ENCODE results near the gene MYMK. TPM values are rescaled to one million over a fixed set of nuclear protein-coding genes. Genes with fewer than 3 reads are reported as not detected.

MYMK gene
- total RNA-seq, 1 donor from 2014 or later, result not detected

- ATAC-seq (no peak), DNase-seq (ENCODE audit: missing footprints) (no peak)
- intact Hi-C loops (cut with DNase I), result loop anchor here (2.0 kb wide), 1 partner anchor 21 kb away; no protein-coding TSS in a partner anchor
These were observed 13.4 kb upstream of the MYMK start for GRCh38 chr9:133538176-133538575.

- no peak for DNase-seq (ENCODE audit: missing footprints)
- no peak for ATAC-seq
- intact Hi-C loops (cut with DNase I), result no loop called here
These were observed 12.5 kb upstream of the MYMK start for GRCh38 chr9:133537257-133537656.

GRCh38 chr9:133536536-133536935 is 11.8 kb upstream of the MYMK start:
- ATAC-seq (no peak), DNase-seq (ENCODE audit: missing footprints) (no peak)
- intact Hi-C loops (cut with DNase I), result no loop called here

- no peak for DNase-seq (ENCODE audit: missing footprints)
- intact Hi-C loops (cut with DNase I), result no loop called here
- no peak for ATAC-seq
These were observed 11.3 kb upstream of the MYMK start for GRCh38 chr9:133536080-133536479.

- DNase-seq (ENCODE audit: missing footprints) (no peak), ATAC-seq (no peak)
- intact Hi-C loops (cut with DNase I), result loop anchor here (2.0 kb wide), 1 partner anchor 47 kb away; no protein-coding TSS in a partner anchor
These were observed 10.6 kb upstream of the MYMK start for GRCh38 chr9:133535306-133535877.

- intact Hi-C loops (cut with DNase I), result loop anchor here (2.0 kb wide), 1 partner anchor 48 kb away; no protein-coding TSS in a partner anchor
- DNase-seq (ENCODE audit: missing footprints) (peak; percentile 89), ATAC-seq (peak; percentile 81)
These were observed 9.9 kb upstream of the MYMK start, which contains the start of gene ADAMTSL2 for GRCh38 chr9:133534346-133535291. Gene ADAMTSL2 (plus strand): TSS chr9:133534704. CDS start chr9:133536713, 2,009 bp downstream.

- no peak for DNase-seq (ENCODE audit: missing footprints)
- intact Hi-C loops (cut with DNase I), result loop anchor here (1.0 to 2.0 kb wide), 2 partner anchors 49 to 192 kb away; no protein-coding TSS in a partner anchor
- peak; percentile 38 for ATAC-seq
These were observed 9.1 kb upstream of the MYMK start for GRCh38 chr9:133533857-133534256.

- intact Hi-C loops (cut with DNase I), result loop anchor here (1.0 kb wide), 1 partner anchor 193 kb away; no protein-coding TSS in a partner anchor
- ATAC-seq (peak; percentile 42), DNase-seq (ENCODE audit: missing footprints) (no peak)
These were observed 8.3 kb upstream of the MYMK start for GRCh38 chr9:133532937-133533668.

- intact Hi-C loops (cut with DNase I), result no loop called here
- no peak for ATAC-seq
- no peak for DNase-seq (ENCODE audit: missing footprints)
These were observed 6.5 kb upstream of the MYMK start for GRCh38 chr9:133531293-133531692.

- DNase-seq (ENCODE audit: missing footprints) (no peak), ATAC-seq (no peak)
- intact Hi-C loops (cut with DNase I), result no loop called here
These were observed 5.1 kb upstream of the MYMK start for GRCh38 chr9:133529874-133530273.

- intact Hi-C loops (cut with DNase I), result no loop called here
- no peak for ATAC-seq
- no peak for DNase-seq (ENCODE audit: missing footprints)
These were observed 4.7 kb upstream of the MYMK start for GRCh38 chr9:133529457-133529856.

- no peak for ATAC-seq
- no peak for DNase-seq (ENCODE audit: missing footprints)
- intact Hi-C loops (cut with DNase I), result no loop called here
These were observed 4.1 kb upstream of the MYMK start for GRCh38 chr9:133528876-133529241.

GRCh38 chr9:133528001-133528875 is 3.5 kb upstream of the MYMK start:
- ATAC-seq, result peak; percentile 36
- intact Hi-C loops (cut with DNase I), result no loop called here

GRCh38 chr9:133527444-133527920 is 2.7 kb upstream of the MYMK start:
- peak; percentile 87 for ATAC-seq
- intact Hi-C loops (cut with DNase I), result no loop called here
- DNase-seq (ENCODE audit: missing footprints), result peak; percentile 82

More at GRCh38 chr9:133528001-133528875, 3.5 kb upstream of the MYMK start:
- no peak for DNase-seq (ENCODE audit: missing footprints)

GRCh38 chr9:133526721-133527321 is 2.1 kb upstream of the MYMK start:
- no peak for DNase-seq (ENCODE audit: missing footprints)
- intact Hi-C loops (cut with DNase I), result no loop called here
- ATAC-seq, result no peak

- DNase-seq (ENCODE audit: missing footprints) (peak; percentile 37), ATAC-seq (no peak)
- intact Hi-C loops (cut with DNase I), result no loop called here
These were observed 918 bp upstream of the MYMK start for GRCh38 chr9:133525677-133526076.

GRCh38 chr9:133524146-133524545 is 613 bp downstream of the MYMK start:
- peak; percentile 46 for DNase-seq (ENCODE audit: missing footprints)
- ATAC-seq, result no peak
- intact Hi-C loops (cut with DNase I), result no loop called here

- ATAC-seq (no peak), DNase-seq (ENCODE audit: missing footprints) (peak; percentile 40)
- intact Hi-C loops (cut with DNase I), result no loop called here
These were observed 1.7 kb downstream of the MYMK start for GRCh38 chr9:133523106-133523505.
